GM12878 (cell line): ENCODE measurements around the gene MTHFD1. TPM values are rescaled to one million over a fixed set of nuclear protein-coding genes. Genes with fewer than 3 reads are reported as not detected.

Source experiments
- BACH1 ChIP-seq: fragments of 450-650 bp; IDR thresholded peaks from 2 replicates; pipeline ENCODE4 v1.6.1; 2017; ENCODE audit warnings: mild to moderate bottlenecking, borderline replicate concordance
- ETV6 ChIP-seq, 2 experiments: fragments of 450-650 bp in 1 of 2; IDR thresholded peaks in 1 of 2; conservative IDR thresholded peaks in 1 of 2; 2 replicates each; pipeline ENCODE4 v1.6.1; 2014; ENCODE audit warnings: antibody characterized with exemption in 1 of 2, borderline replicate concordance in 1 of 2, low read depth in 1 of 2, mild to moderate bottlenecking in 1 of 2, moderate library complexity in 1 of 2
- MEF2A ChIP-seq: IDR thresholded peaks from 2 replicates; pipeline ENCODE4 v1.6.1; 2011; ENCODE audit warnings: low read depth, mild to moderate bottlenecking, low read length, moderate library complexity; ENCODE audit not compliant: insufficient read depth
- NBN ChIP-seq: fragments of 450-650 bp; IDR thresholded peaks from 2 replicates; pipeline ENCODE4 v1.6.1; 2016
- NFYA ChIP-seq: IDR thresholded peaks from 2 replicates; pipeline ENCODE4 v1.6.1; 2011; ENCODE audit warnings: low read depth, mild to moderate bottlenecking, low read length, improper control_type of control experiment, borderline replicate concordance
- NR2C1 ChIP-seq: fragments of 450-650 bp; IDR thresholded peaks from 2 replicates; pipeline ENCODE4 v1.6.1; 2017; ENCODE audit warnings: antibody characterized with exemption, mild to moderate bottlenecking, moderate library complexity
- PAX5 ChIP-seq: IDR thresholded peaks from 2 replicates; pipeline ENCODE4 v1.6.1; 2011; ENCODE audit warnings: low read depth, low read length, borderline replicate concordance
- RUNX3 ChIP-seq: IDR thresholded peaks from 2 replicates; pipeline ENCODE4 v1.6.1; 2012; ENCODE audit warnings: low read length, inconsistent platforms
- SIN3A ChIP-seq: IDR thresholded peaks from 2 replicates; pipeline ENCODE4 v1.6.1; 2012; ENCODE audit warnings: low read depth, low read length, improper control_type of control experiment
- SMAD1 ChIP-seq: fragments of 450-650 bp; IDR thresholded peaks from 2 replicates; pipeline ENCODE4 v1.6.1; 2018; ENCODE audit warnings: mild to moderate bottlenecking, low read depth; ENCODE audit not compliant: partially characterized antibody
- SMC3 ChIP-seq: IDR thresholded peaks from 2 replicates; pipeline ENCODE4 v1.6.1; 2011; ENCODE audit warnings: low read length, improper control_type of control experiment, borderline replicate concordance
- TAF1 ChIP-seq: IDR thresholded peaks from 2 replicates; pipeline ENCODE4 v1.6.1; 2011; ENCODE audit warnings: mild to moderate bottlenecking, low read depth, low read length, borderline replicate concordance
- TCF12 ChIP-seq: IDR thresholded peaks from 2 replicates; pipeline ENCODE4 v1.6.1; 2011; ENCODE audit warnings: low read depth, mild to moderate bottlenecking, low read length
- YBX1 ChIP-seq: fragments of 450-650 bp; IDR thresholded peaks from 2 replicates; pipeline ENCODE4 v1.6.1; 2016; ENCODE audit warnings: antibody characterized with exemption
- polyA plus RNA-seq, 11 experiments: library from polyadenylated mRNA; depleted of rRNA in 4 of 11; unstranded in 6 of 11; stranded (reverse) in 5 of 11; fragments of >200 nt; fragmentation: Nextera tagmentation in 4 of 11; fragmentation: Illumina TruSeq in 1 of 11; extraction: Ambion mirVana in 4 of 11; extraction: Trizol in 1 of 11; gene quantifications; 1 replicate in 1 of 11; 2 replicates in 10 of 11; pipeline versions ENCODE4 v1.2.1 to v1.2.3, GENCODE V29; 2011 to 2016; ENCODE audit warnings: inconsistent platforms in 2 of 11, missing spikeins in 2 of 11, low read depth in 1 of 11
- total RNA-seq, 4 experiments: library from RNA; depleted of rRNA in 3 of 4; stranded (reverse); fragments of >200 nt in 3 of 4; fragmentation: Illumina TruSeq in 1 of 4; extraction: Trizol in 1 of 4; gene quantifications; 2 replicates each; pipeline versions ENCODE4 v1.2.1 to v1.2.3, GENCODE V29; 2013 to 2021
- TF ChIP-seq, protein P1 (sequence below): fragments of 450-650 bp; IDR thresholded peaks from 2 replicates; pipeline ENCODE4 v1.6.1; 2017; ENCODE audit warnings: mild to moderate bottlenecking, low read depth, inconsistent platforms; ENCODE audit not compliant: poor library complexity, severe bottlenecking
- TF ChIP-seq, protein P2 (sequence below): IDR thresholded peaks from 2 replicates; pipeline ENCODE4 v1.6.1; 2012; ENCODE audit warnings: low read length, inconsistent platforms
- TF ChIP-seq, protein P3 (sequence below): IDR thresholded peaks from 2 replicates; pipeline ENCODE4 v1.6.1; 2012; ENCODE audit warnings: low read depth, low read length, improper control_type of control experiment
- TF ChIP-seq, protein P4 (sequence below): fragments of 450-650 bp; IDR thresholded peaks from 2 replicates; pipeline ENCODE4 v1.6.1; 2017; ENCODE audit warnings: mild to moderate bottlenecking, moderate library complexity
- TF ChIP-seq, protein P5 (sequence below): IDR thresholded peaks from 2 replicates; pipeline ENCODE4 v1.6.1; 2011; ENCODE audit warnings: borderline replicate concordance, low read depth, mild to moderate bottlenecking, moderate library complexity, low read length; ENCODE audit not compliant: insufficient read depth, poor library complexity, severe bottlenecking

MTHFD1 gene
- total and polyA plus RNA-seq, 10 of the 15 experiments (the other 5 are each of a cell fraction or from before 2014, with no cell fraction given) = 99.3 to 310 (median 173) TPM

DNA sequence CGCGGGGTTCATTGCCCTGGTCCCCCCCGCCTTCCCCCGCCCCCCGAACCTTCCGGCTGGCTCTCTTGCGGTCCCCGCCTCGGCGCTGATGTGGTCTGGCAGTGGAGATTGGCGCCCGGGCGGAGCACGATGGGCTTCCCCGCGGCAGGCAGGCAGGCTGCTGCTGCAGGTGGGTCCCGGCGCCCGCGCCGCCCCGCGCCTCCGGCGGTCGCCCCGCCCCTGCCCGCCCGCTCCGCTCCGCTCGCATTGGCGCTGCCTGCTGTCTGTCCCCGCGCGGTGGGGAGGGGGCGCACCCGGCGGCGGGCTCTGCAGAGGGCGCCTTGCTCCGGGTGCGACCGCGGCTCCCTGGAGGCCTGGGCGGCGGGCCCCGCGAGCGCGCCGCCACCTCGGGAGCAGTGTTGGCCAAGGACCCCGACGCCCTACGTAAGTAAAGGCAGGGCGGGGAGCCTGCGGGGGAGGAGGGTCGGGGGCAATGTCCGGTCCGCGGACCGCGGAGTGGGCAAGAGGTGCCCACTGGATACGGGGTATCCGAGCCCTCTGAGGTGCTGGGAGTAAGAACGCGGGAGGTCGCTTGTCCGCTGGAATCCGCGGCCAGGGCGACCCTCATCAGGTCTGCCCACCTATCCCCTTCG lies 77.2 kb downstream of the MTHFD1 start, which contains the start of gene AKAP5 (continued):
- TF ChIP-seq, protein P1, sequence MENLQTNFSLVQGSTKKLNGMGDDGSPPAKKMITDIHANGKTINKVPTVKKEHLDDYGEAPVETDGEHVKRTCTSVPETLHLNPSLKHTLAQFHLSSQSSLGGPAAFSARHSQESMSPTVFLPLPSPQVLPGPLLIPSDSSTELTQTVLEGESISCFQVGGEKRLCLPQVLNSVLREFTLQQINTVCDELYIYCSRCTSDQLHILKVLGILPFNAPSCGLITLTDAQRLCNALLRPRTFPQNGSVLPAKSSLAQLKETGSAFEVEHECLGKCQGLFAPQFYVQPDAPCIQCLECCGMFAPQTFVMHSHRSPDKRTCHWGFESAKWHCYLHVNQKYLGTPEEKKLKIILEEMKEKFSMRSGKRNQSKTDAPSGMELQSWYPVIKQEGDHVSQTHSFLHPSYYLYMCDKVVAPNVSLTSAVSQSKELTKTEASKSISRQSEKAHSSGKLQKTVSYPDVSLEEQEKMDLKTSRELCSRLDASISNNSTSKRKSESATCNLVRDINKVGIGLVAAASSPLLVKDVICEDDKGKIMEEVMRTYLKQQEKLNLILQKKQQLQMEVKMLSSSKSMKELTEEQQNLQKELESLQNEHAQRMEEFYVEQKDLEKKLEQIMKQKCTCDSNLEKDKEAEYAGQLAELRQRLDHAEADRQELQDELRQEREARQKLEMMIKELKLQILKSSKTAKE = no peak
- TF ChIP-seq TAF1 = no peak; the same call in 1 of the 2 replicates
- TF ChIP-seq NBN = no peak
- TF ChIP-seq NR2C1 = no peak
- TF ChIP-seq, protein P2, sequence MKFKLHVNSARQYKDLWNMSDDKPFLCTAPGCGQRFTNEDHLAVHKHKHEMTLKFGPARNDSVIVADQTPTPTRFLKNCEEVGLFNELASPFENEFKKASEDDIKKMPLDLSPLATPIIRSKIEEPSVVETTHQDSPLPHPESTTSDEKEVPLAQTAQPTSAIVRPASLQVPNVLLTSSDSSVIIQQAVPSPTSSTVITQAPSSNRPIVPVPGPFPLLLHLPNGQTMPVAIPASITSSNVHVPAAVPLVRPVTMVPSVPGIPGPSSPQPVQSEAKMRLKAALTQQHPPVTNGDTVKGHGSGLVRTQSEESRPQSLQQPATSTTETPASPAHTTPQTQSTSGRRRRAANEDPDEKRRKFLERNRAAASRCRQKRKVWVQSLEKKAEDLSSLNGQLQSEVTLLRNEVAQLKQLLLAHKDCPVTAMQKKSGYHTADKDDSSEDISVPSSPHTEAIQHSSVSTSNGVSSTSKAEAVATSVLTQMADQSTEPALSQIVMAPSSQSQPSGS = no peak
- TF ChIP-seq BACH1 = 0 out of 2 replicates have a peak, but pooled peaks have one; percentile 48
- no peak for TF ChIP-seq PAX5
- TF ChIP-seq ETV6 (conservative IDR thresholded peaks at IDR 0.05 in 1 of 2, IDR thresholded peaks at IDR 0.05 in 1 of 2; ENCODE audit: borderline replicate concordance in 1 of 2, low read depth in 1 of 2) = no peak
- TF ChIP-seq TCF12 = no peak
- TF ChIP-seq SIN3A = 0 out of 2 replicates have a peak, but pooled peaks have one; percentile 41
- no peak for TF ChIP-seq SMAD1
- peak; percentile 57 for TF ChIP-seq RUNX3
- TF ChIP-seq MEF2A = no peak
- TF ChIP-seq, protein P3, sequence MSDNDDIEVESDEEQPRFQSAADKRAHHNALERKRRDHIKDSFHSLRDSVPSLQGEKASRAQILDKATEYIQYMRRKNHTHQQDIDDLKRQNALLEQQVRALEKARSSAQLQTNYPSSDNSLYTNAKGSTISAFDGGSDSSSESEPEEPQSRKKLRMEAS = no peak
- no peak for TF ChIP-seq NFYA
- TF ChIP-seq, protein P4, sequence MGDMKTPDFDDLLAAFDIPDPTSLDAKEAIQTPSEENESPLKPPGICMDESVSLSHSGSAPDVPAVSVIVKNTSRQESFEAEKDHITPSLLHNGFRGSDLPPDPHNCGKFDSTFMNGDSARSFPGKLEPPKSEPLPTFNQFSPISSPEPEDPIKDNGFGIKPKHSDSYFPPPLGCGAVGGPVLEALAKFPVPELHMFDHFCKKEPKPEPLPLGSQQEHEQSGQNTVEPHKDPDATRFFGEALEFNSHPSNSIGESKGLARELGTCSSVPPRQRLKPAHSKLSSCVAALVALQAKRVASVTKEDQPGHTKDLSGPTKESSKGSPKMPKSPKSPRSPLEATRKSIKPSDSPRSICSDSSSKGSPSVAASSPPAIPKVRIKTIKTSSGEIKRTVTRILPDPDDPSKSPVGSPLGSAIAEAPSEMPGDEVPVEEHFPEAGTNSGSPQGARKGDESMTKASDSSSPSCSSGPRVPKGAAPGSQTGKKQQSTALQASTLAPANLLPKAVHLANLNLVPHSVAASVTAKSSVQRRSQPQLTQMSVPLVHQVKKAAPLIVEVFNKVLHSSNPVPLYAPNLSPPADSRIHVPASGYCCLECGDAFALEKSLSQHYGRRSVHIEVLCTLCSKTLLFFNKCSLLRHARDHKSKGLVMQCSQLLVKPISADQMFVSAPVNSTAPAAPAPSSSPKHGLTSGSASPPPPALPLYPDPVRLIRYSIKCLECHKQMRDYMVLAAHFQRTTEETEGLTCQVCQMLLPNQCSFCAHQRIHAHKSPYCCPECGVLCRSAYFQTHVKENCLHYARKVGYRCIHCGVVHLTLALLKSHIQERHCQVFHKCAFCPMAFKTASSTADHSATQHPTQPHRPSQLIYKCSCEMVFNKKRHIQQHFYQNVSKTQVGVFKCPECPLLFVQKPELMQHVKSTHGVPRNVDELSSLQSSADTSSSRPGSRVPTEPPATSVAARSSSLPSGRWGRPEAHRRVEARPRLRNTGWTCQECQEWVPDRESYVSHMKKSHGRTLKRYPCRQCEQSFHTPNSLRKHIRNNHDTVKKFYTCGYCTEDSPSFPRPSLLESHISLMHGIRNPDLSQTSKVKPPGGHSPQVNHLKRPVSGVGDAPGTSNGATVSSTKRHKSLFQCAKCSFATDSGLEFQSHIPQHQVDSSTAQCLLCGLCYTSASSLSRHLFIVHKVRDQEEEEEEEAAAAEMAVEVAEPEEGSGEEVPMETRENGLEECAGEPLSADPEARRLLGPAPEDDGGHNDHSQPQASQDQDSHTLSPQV = no peak
- TF ChIP-seq SMC3 = no peak
- TF ChIP-seq, protein P5, sequence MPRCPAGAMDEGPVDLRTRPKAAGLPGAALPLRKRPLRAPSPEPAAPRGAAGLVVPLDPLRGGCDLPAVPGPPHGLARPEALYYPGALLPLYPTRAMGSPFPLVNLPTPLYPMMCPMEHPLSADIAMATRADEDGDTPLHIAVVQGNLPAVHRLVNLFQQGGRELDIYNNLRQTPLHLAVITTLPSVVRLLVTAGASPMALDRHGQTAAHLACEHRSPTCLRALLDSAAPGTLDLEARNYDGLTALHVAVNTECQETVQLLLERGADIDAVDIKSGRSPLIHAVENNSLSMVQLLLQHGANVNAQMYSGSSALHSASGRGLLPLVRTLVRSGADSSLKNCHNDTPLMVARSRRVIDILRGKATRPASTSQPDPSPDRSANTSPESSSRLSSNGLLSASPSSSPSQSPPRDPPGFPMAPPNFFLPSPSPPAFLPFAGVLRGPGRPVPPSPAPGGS = peak; percentile 8
- TF ChIP-seq YBX1 = no peak
